ENCODE data around the gene PGD. TPM values are rescaled to one million over a fixed set of nuclear protein-coding genes. Genes with fewer than 3 reads are reported as not detected.

PGD gene
- total RNA-seq, 1 donor from 2014 or later, result 199 TPM

GRCh38 chr1:10446790-10447422 is 48.0 kb downstream of the PGD start:
- no peak for DNase-seq (ENCODE audit: extremely low spot score, unreplicated experiment)
- Mint-ChIP-seq H3K36me3 (ENCODE audit: unreplicated experiment) (peaks cover 2% of the 10 kb centered on the region), H3K27me3 (ENCODE audit: unreplicated experiment) (no peaks in the 10 kb centered on the region), H3K4me1 (ENCODE audit: unreplicated experiment) (peaks cover 24% of the 10 kb centered on the region), H3K9me3 (ENCODE audit: unreplicated experiment) (no peaks in the 10 kb centered on the region), H3K4me3 (ENCODE audit: unreplicated experiment) (no peak overlapping the region), H3K27ac (ENCODE audit: unreplicated experiment) (no peak overlapping the region)
- no peak for TF ChIP-seq CTCF (IDR thresholded peaks at IDR 0.05)

GRCh38 chr1:10449751-10450150 is 50.9 kb downstream of the PGD start, which contains the start of gene CORT:
Gene CORT, plus strand, starts transcription at chr1:10450031. Its CDS starts 193 bp downstream, at chr1:10450224.
- no peaks in the 10 kb centered on the region for H3K27me3 Mint-ChIP-seq (ENCODE audit: unreplicated experiment)
- peak within 1 kb of the TSS; percentile 76 for H3K27ac Mint-ChIP-seq (ENCODE audit: unreplicated experiment)
- H3K4me1 Mint-ChIP-seq (ENCODE audit: unreplicated experiment), result peaks cover 31% of the 10 kb centered on the region
- no peak for TF ChIP-seq CTCF (IDR thresholded peaks at IDR 0.05)
- DNase-seq (ENCODE audit: extremely low spot score, unreplicated experiment), result no peak
- H3K4me3 Mint-ChIP-seq (ENCODE audit: unreplicated experiment), result peak within 1 kb of the TSS; percentile 43
- H3K36me3 Mint-ChIP-seq (ENCODE audit: unreplicated experiment), result no peaks in the 10 kb centered on the region
- H3K9me3 Mint-ChIP-seq (ENCODE audit: unreplicated experiment), result no peaks in the 10 kb centered on the region

- H3K9me3 Mint-ChIP-seq (ENCODE audit: unreplicated experiment), result no peaks in the 10 kb centered on the region
- DNase-seq (ENCODE audit: extremely low spot score, unreplicated experiment), result no peak
- no peak for TF ChIP-seq CTCF (IDR thresholded peaks at IDR 0.05)
- H3K27me3 Mint-ChIP-seq (ENCODE audit: unreplicated experiment), result no peaks in the 10 kb centered on the region
- no peak overlapping the region for H3K4me3 Mint-ChIP-seq (ENCODE audit: unreplicated experiment)
- peak overlapping the region; percentile 76 for H3K27ac Mint-ChIP-seq (ENCODE audit: unreplicated experiment)
- peaks cover 31% of the 10 kb centered on the region for H3K4me1 Mint-ChIP-seq (ENCODE audit: unreplicated experiment)
- H3K36me3 Mint-ChIP-seq (ENCODE audit: unreplicated experiment), result no peaks in the 10 kb centered on the region
Observed at GRCh38 chr1:10450156-10450814, 51.4 kb downstream of the PGD start.

- H3K4me1 Mint-ChIP-seq (ENCODE audit: unreplicated experiment), result peaks cover 31% of the 10 kb centered on the region
- no peak for DNase-seq (ENCODE audit: extremely low spot score, unreplicated experiment)
- peak overlapping the region; percentile 76 for H3K27ac Mint-ChIP-seq (ENCODE audit: unreplicated experiment)
- H3K36me3 Mint-ChIP-seq (ENCODE audit: unreplicated experiment), result no peaks in the 10 kb centered on the region
- no peaks in the 10 kb centered on the region for H3K9me3 Mint-ChIP-seq (ENCODE audit: unreplicated experiment)
- H3K27me3 Mint-ChIP-seq (ENCODE audit: unreplicated experiment), result no peaks in the 10 kb centered on the region
- TF ChIP-seq CTCF (IDR thresholded peaks at IDR 0.05), result no peak
- peak overlapping the region; percentile 43 for H3K4me3 Mint-ChIP-seq (ENCODE audit: unreplicated experiment)
Observed at GRCh38 chr1:10450836-10451235, 52.0 kb downstream of the PGD start.

GRCh38 chr1:10451287-10451686 is 52.4 kb downstream of the PGD start:
- Mint-ChIP-seq H3K4me1 (ENCODE audit: unreplicated experiment) (peaks cover 31% of the 10 kb centered on the region), H3K9me3 (ENCODE audit: unreplicated experiment) (no peaks in the 10 kb centered on the region), H3K27me3 (ENCODE audit: unreplicated experiment) (no peaks in the 10 kb centered on the region), H3K27ac (ENCODE audit: unreplicated experiment) (peak overlapping the region; percentile 76), H3K36me3 (ENCODE audit: unreplicated experiment) (no peaks in the 10 kb centered on the region), H3K4me3 (ENCODE audit: unreplicated experiment) (peak overlapping the region; percentile 43)
- TF ChIP-seq CTCF (IDR thresholded peaks at IDR 0.05), result no peak
- DNase-seq (ENCODE audit: extremely low spot score, unreplicated experiment), result peak; percentile 85

All from osteocyte (in vitro differentiated cells).